CD14-positive monocyte (primary cell): ENCODE results near the gene PLXNA2. TPM values are rescaled to one million over a fixed set of nuclear protein-coding genes. Genes with fewer than 3 reads are reported as not detected.

Source experiments
- DNase-seq, 3 donors: peaks; one replicate each; pipeline ENCODE4 v3.0.0-alpha.2; 2011 to 2022
- H2AFZ ChIP-seq: 2 replicates; pipeline ENCODE4 v1.6.0; 2012; ENCODE audit warnings: mild to moderate bottlenecking, low read depth, low read length, inconsistent platforms; ENCODE audit not compliant: insufficient read depth, poor library complexity, severe bottlenecking
- H3K27ac ChIP-seq, 2 donors: 1 replicate in 1 of 2; 2 replicates in 1 of 2; pipeline ENCODE4 v1.5.1; 2012 to 2013; ENCODE audit warnings: low read length in 2 of 2, control low read depth in 1 of 2, inconsistent platforms in 1 of 2, low read depth in 1 of 2, mild to moderate bottlenecking in 1 of 2
- H3K27me3 ChIP-seq, 2 donors: one replicate each; pipeline versions ENCODE4 v1.6.0 to v1.6.1; 2011 to 2013; ENCODE audit warnings: low read length in 2 of 2; ENCODE audit not compliant: control insufficient read depth in 2 of 2, insufficient read depth in 2 of 2
- H3K36me3 ChIP-seq, 2 donors: replicated peaks in 1 of 2; 1 replicate in 1 of 2; 2 replicates in 1 of 2; pipeline versions ENCODE4 v1.5.1 to v1.6.1; 2012 to 2013; ENCODE audit warnings: low read length in 2 of 2, control low read depth in 1 of 2, inconsistent platforms in 1 of 2, mild to moderate bottlenecking in 1 of 2; ENCODE audit not compliant: insufficient read depth in 2 of 2, control insufficient read depth in 1 of 2
- H3K4me1 ChIP-seq, 2 donors: 1 replicate in 1 of 2; 2 replicates in 1 of 2; pipeline versions ENCODE4 v1.5.1 to v1.6.1; 2012 to 2013; ENCODE audit warnings: low read length in 2 of 2, control low read depth in 1 of 2, inconsistent platforms in 1 of 2, mild to moderate bottlenecking in 1 of 2, moderate library complexity in 1 of 2; ENCODE audit not compliant: insufficient read depth in 2 of 2, control insufficient read depth in 1 of 2
- H3K4me2 ChIP-seq: replicated peaks from 2 replicates; pipeline ENCODE3; 2012; ENCODE audit warnings: low read length, moderate library complexity, mild to moderate bottlenecking; ENCODE audit not compliant: poor library complexity, severe bottlenecking; ENCODE audit errors: extremely low read depth
- H3K4me3 ChIP-seq, 3 experiments: fragments of 200-600 bp in 1 of 3; sonication (generic) in 1 of 3; replicated peaks in 1 of 3; 1 replicate in 2 of 3; 2 replicates in 1 of 3; pipeline ENCODE4 v1.5.1; 2011 to 2013; ENCODE audit warnings: low read length in 3 of 3, mild to moderate bottlenecking in 3 of 3, control low read depth in 2 of 3, low read depth in 2 of 3, inconsistent platforms in 1 of 3, moderate library complexity in 1 of 3
- H3K79me2 ChIP-seq: 2 replicates; pipeline ENCODE4 v1.6.0; 2012; ENCODE audit warnings: mild to moderate bottlenecking, control low read depth, inconsistent platforms, low read length, moderate library complexity; ENCODE audit not compliant: insufficient read depth
- H3K9ac ChIP-seq: 2 replicates; pipeline ENCODE4 v1.6.0; 2017; ENCODE audit warnings: low read length, mild to moderate bottlenecking; ENCODE audit not compliant: insufficient read depth, poor library complexity, severe bottlenecking
- H3K9me3 ChIP-seq, 2 donors: replicated peaks in 1 of 2; 1 replicate in 1 of 2; 2 replicates in 1 of 2; pipeline versions ENCODE4 v1.5.1 to v1.6.1; 2012 to 2013; ENCODE audit warnings: low read length in 2 of 2, control low read depth in 1 of 2; ENCODE audit not compliant: control insufficient read depth in 1 of 2, insufficient read depth in 1 of 2
- H4K20me1 ChIP-seq: 2 replicates; pipeline ENCODE4 v1.6.0; 2012; ENCODE audit warnings: mild to moderate bottlenecking, low read length, control low read depth, moderate library complexity; ENCODE audit not compliant: insufficient read depth
- H3K27ac Mint-ChIP-seq, 7 donors: one replicate each; pipeline ENCODE4 v1.8.0; 2020; ENCODE audit warnings: mild to moderate bottlenecking in 7 of 7, mixed read lengths in 7 of 7, moderate library complexity in 6 of 7, inconsistent platforms in 2 of 7
- H3K27me3 Mint-ChIP-seq, 3 donors: one replicate each; pipeline ENCODE4 v1.8.0; 2021 to 2022; ENCODE audit warnings: low read depth in 3 of 3, mild to moderate bottlenecking in 3 of 3, mixed read lengths in 3 of 3, moderate library complexity in 3 of 3, inconsistent platforms in 1 of 3
- H3K36me3 Mint-ChIP-seq, 2 donors: one replicate each; pipeline ENCODE4 v1.8.0; 2020; ENCODE audit warnings: mixed read lengths in 2 of 2, inconsistent platforms in 1 of 2, mild to moderate bottlenecking in 1 of 2
- H3K4me1 Mint-ChIP-seq: one replicate; pipeline ENCODE4 v1.8.0; 2020; ENCODE audit warnings: mild to moderate bottlenecking, mixed read lengths
- H3K4me3 Mint-ChIP-seq, 2 donors: one replicate each; pipeline ENCODE4 v1.8.0; 2020; ENCODE audit warnings: mild to moderate bottlenecking in 2 of 2, mixed read lengths in 2 of 2, moderate library complexity in 1 of 2
- H3K9me3 Mint-ChIP-seq, 7 donors: one replicate each; pipeline ENCODE4 v1.8.0; 2020 to 2022; ENCODE audit warnings: mixed read lengths in 7 of 7, mild to moderate bottlenecking in 6 of 7, moderate library complexity in 6 of 7, inconsistent platforms in 2 of 7
- CTCF ChIP-seq: fragments of 200-600 bp; IDR thresholded peaks from one replicate; pipeline ENCODE4 v1.8.0; 2022; ENCODE audit warnings: antibody characterized with exemption, mild to moderate bottlenecking
- WGBS: methylation state at CpG from one replicate; pipeline ENCODE4 v1.1.5; 2013; ENCODE audit warnings: missing lambda C conversion rate; ENCODE audit not compliant: insufficient coverage; 5-methylcytosine and 5-hydroxymethylcytosine counted together
- intact Hi-C, 2 donors: fragments of 100-400 bp; cut with micrococcal nuclease; formaldehyde crosslinking; loops; one replicate each; pipeline versions ENCODE4 v1.15.0 to v1.15.1; 2023
- polyA plus RNA-seq, 3 donors: library from polyadenylated mRNA; depleted of rRNA in 1 of 3; unstranded in 2 of 3; stranded (reverse) in 1 of 3; fragments of 300-500 nt in 2 of 3; fragments of >200 nt in 1 of 3; fragmentation: Illumina TruSeq in 2 of 3; gene quantifications; 1 replicate in 2 of 3; 2 replicates in 1 of 3; pipeline ENCODE4 v1.2.3, GENCODE V29; 2012 to 2021

PLXNA2 gene
- polyA plus RNA-seq, 3 donors: 0.75 to 2.1 (median 1.1) TPM

GRCh38 chr1:208015255-208015654 is 228.9 kb downstream of the PLXNA2 start:
- no peaks in the 10 kb centered on the region for H4K20me1 ChIP-seq
- no peak overlapping the region for H3K4me2 ChIP-seq
- intact Hi-C loops: no loop called here
- no peak overlapping the region for H3K4me3 ChIP-seq
- no peak overlapping the region for H3K27ac ChIP-seq
- Mint-ChIP-seq H3K4me3 (no peak overlapping the region), H3K4me1 (no peaks in the 10 kb centered on the region), H3K36me3 (no peaks in the 10 kb centered on the region), H3K9me3 (no peaks in the 10 kb centered on the region), H3K27ac (no peak overlapping the region), H3K27me3 (peaks cover 0 to 2% (median 2%) of the 10 kb centered on the region in 3 donors)
- no peaks in the 10 kb centered on the region for H3K9me3 ChIP-seq
- H3K4me1 ChIP-seq: no peaks in the 10 kb centered on the region
- no peak overlapping the region for H2AFZ ChIP-seq
- no peaks in the 10 kb centered on the region for H3K36me3 ChIP-seq
- no peak overlapping the region for H3K9ac ChIP-seq
- TF ChIP-seq CTCF: no peak
- WGBS: 93% methylated on average over 4 of the region's 6 CpGs
- H3K79me2 ChIP-seq: no peaks in the 10 kb centered on the region
- no peaks in the 10 kb centered on the region for H3K27me3 ChIP-seq
- DNase-seq: no peak

GRCh38 chr1:208013210-208013609 is 231.0 kb downstream of the PLXNA2 start:
- H3K4me3 ChIP-seq: no peak overlapping the region
- H3K9me3 ChIP-seq: no peaks in the 10 kb centered on the region
- no peaks in the 10 kb centered on the region for H4K20me1 ChIP-seq
- no peaks in the 10 kb centered on the region for H3K36me3 ChIP-seq
- intact Hi-C loops: no loop called here
- DNase-seq: no peak
- H3K79me2 ChIP-seq: no peaks in the 10 kb centered on the region
- Mint-ChIP-seq H3K36me3 (no peaks in the 10 kb centered on the region), H3K4me1 (no peaks in the 10 kb centered on the region), H3K27me3 (peaks cover 0 to 2% (median 0%) of the 10 kb centered on the region in 3 donors), H3K9me3 (no peaks in the 10 kb centered on the region), H3K27ac (no peak overlapping the region), H3K4me3 (no peak overlapping the region)
- 100% methylated on average over 1 of the region's 2 CpGs for WGBS
- H3K27me3 ChIP-seq: no peaks in the 10 kb centered on the region
- H3K4me1 ChIP-seq: no peaks in the 10 kb centered on the region
- no peak overlapping the region for H3K9ac ChIP-seq
- H3K4me2 ChIP-seq: no peak overlapping the region
- no peak overlapping the region for H3K27ac ChIP-seq
- no peak for TF ChIP-seq CTCF
- no peak overlapping the region for H2AFZ ChIP-seq
